HCT116 (cell line): ENCODE results near the gene TRIM38.

ENCODE experiments used
- CTCF ChIP-seq, 3 experiments: fragments of 200-600 bp in 1 of 3; sonication (generic) in 1 of 3; IDR thresholded peaks in 2 of 3; conservative IDR thresholded peaks in 1 of 3; 2 replicates each; pipeline ENCODE4 v1.5.1; 2012 to 2017; ENCODE audit warnings: low read depth in 2 of 3, low read length in 2 of 3, antibody characterized with exemption in 1 of 3, borderline replicate concordance in 1 of 3, control low read depth in 1 of 3, mild to moderate bottlenecking in 1 of 3, mixed read lengths in 1 of 3, mixed run types in 1 of 3, moderate library complexity in 1 of 3; ENCODE audit not compliant: insufficient read depth in 1 of 3
- EGR1 ChIP-seq: IDR thresholded peaks from 2 replicates; pipeline ENCODE4 v1.6.1; 2012; ENCODE audit warnings: low read depth
- EZH2 ChIP-seq: fragments of 200-600 bp; sonication (generic); IDR thresholded peaks from 2 replicates; pipeline ENCODE4 v1.6.1; 2017; ENCODE audit warnings: antibody characterized with exemption, mixed run types
- EZH2phosphoT487 ChIP-seq: fragments of 200-600 bp; IDR thresholded peaks from 2 replicates; pipeline ENCODE4 v1.6.1; 2018; ENCODE audit warnings: antibody characterized with exemption, borderline replicate concordance
- JUND ChIP-seq: IDR thresholded peaks from 2 replicates; pipeline ENCODE4 v1.6.1; 2012
- MAX ChIP-seq: IDR thresholded peaks from 2 replicates; pipeline ENCODE4 v1.6.1; 2012
- POLR2A ChIP-seq: IDR thresholded peaks from 2 replicates; pipeline ENCODE4 v1.7.0; 2011; ENCODE audit warnings: borderline replicate concordance; ENCODE audit not compliant: insufficient read depth, insufficient read length; ENCODE audit errors: extremely low read depth
- RAD21 ChIP-seq: IDR thresholded peaks from 2 replicates; pipeline ENCODE4 v1.6.1; 2012; ENCODE audit warnings: low read depth, mild to moderate bottlenecking
- SIN3A ChIP-seq: IDR thresholded peaks from 2 replicates; pipeline ENCODE4 v1.6.1; 2012; ENCODE audit warnings: low read depth
- SRF ChIP-seq: IDR thresholded peaks from 2 replicates; pipeline ENCODE4 v1.6.1; 2012; ENCODE audit warnings: low read depth
- TCF7L2 ChIP-seq: IDR thresholded peaks from 2 replicates; pipeline ENCODE4 v1.7.0; 2011; ENCODE audit warnings: borderline replicate concordance, inconsistent platforms; ENCODE audit not compliant: insufficient read depth, insufficient read length; ENCODE audit errors: extremely low read depth
- ZBTB33 ChIP-seq: IDR thresholded peaks from 2 replicates; pipeline ENCODE4 v1.6.1; 2011; ENCODE audit warnings: mild to moderate bottlenecking, low read length, moderate library complexity; ENCODE audit not compliant: insufficient replicate concordance; ENCODE audit errors: extremely low read depth
- TF ChIP-seq, protein P1 (sequence below): IDR thresholded peaks from 2 replicates; pipeline ENCODE4 v1.6.1; 2012
- TF ChIP-seq, protein P2 (sequence below): IDR thresholded peaks from 2 replicates; pipeline ENCODE4 v1.6.1; 2012; ENCODE audit warnings: low read depth

DNA sequence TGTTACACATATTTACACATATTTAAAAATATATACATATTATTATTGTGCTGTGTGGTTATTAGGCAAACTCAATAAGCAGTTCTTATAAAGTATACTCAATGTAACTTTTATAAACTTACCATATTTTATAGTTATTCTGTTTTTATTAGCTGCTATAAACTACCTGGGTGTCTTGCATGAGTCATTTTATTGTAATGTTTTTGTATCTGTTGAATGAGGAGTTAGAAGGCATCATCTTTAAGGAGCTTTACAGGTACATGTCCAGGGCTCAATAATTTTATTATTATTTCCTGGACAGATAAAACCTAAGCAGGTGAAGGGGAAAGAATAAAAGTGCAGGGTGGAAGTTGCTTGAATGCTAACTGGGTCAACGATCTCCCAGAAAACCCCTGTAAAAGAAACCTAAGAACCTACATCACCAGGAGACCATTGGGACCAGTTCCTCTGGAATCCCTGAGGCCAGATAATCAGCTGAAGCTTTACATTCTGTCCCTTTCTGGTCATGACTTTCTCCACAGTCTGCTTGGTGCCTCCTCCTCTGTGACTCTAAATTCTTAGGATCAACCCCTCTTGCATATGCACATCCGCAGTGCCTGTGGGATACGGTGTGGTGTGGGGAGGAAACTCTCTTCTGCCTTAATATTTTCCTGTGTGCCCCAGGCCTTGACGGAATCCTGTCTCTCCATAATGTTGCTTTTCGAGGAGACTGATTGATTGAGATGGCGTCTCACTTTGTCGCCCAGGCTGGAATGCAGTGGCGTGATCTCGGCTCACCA lies 38.0 kb downstream of the TRIM38 start:
- TF ChIP-seq CTCF (IDR thresholded peaks at IDR 0.05 in 2 of 3, conservative IDR thresholded peaks at IDR 0.05 in 1 of 3; ENCODE audit: borderline replicate concordance in 1 of 3, insufficient read depth in 1 of 3, low read depth in 2 of 3, low read length in 2 of 3) (no peak), EZH2 (no peak), SRF (no peak), JUND (no peak), MAX (no peak), POLR2A (no peak), RAD21 (no peak), EZH2phosphoT487 (no peak), TCF7L2 (no peak), EGR1 (no peak), SIN3A (no peak), ZBTB33 (no peak)
- TF ChIP-seq, protein P1, sequence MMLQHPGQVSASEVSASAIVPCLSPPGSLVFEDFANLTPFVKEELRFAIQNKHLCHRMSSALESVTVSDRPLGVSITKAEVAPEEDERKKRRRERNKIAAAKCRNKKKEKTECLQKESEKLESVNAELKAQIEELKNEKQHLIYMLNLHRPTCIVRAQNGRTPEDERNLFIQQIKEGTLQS, result no peak
- TF ChIP-seq, protein P2, sequence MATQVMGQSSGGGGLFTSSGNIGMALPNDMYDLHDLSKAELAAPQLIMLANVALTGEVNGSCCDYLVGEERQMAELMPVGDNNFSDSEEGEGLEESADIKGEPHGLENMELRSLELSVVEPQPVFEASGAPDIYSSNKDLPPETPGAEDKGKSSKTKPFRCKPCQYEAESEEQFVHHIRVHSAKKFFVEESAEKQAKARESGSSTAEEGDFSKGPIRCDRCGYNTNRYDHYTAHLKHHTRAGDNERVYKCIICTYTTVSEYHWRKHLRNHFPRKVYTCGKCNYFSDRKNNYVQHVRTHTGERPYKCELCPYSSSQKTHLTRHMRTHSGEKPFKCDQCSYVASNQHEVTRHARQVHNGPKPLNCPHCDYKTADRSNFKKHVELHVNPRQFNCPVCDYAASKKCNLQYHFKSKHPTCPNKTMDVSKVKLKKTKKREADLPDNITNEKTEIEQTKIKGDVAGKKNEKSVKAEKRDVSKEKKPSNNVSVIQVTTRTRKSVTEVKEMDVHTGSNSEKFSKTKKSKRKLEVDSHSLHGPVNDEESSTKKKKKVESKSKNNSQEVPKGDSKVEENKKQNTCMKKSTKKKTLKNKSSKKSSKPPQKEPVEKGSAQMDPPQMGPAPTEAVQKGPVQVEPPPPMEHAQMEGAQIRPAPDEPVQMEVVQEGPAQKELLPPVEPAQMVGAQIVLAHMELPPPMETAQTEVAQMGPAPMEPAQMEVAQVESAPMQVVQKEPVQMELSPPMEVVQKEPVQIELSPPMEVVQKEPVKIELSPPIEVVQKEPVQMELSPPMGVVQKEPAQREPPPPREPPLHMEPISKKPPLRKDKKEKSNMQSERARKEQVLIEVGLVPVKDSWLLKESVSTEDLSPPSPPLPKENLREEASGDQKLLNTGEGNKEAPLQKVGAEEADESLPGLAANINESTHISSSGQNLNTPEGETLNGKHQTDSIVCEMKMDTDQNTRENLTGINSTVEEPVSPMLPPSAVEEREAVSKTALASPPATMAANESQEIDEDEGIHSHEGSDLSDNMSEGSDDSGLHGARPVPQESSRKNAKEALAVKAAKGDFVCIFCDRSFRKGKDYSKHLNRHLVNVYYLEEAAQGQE, result no peak
